Testis (tissue), 2 donors: Measurements from ENCODE around the gene ITPK1.

ENCODE experiments used
- CTCF ChIP-seq, 3 experiments: fragments of 450-650 bp in 2 of 3; fragments of 200-600 bp in 1 of 3; sonication (generic) in 1 of 3; IDR thresholded peaks; one replicate each; pipeline ENCODE4 v1.5.1; 2016 to 2019; ENCODE audit warnings: antibody characterized with exemption in 3 of 3, mild to moderate bottlenecking in 2 of 3, moderate library complexity in 1 of 3
- POLR2A ChIP-seq: fragments of 450-650 bp; IDR thresholded peaks from one replicate; pipeline ENCODE4 v1.6.1; 2017; ENCODE audit warnings: antibody characterized with exemption, mild to moderate bottlenecking, moderate library complexity

GRCh38 chr14:93023039-93023438 lies 92.7 kb downstream of the ITPK1 start:
- TF ChIP-seq CTCF (IDR thresholded peaks at IDR 0.05) (no peak), POLR2A (no peak)
